Measurements from ENCODE around the gene PLXNC1.

Gene PLXNC1

DNA sequence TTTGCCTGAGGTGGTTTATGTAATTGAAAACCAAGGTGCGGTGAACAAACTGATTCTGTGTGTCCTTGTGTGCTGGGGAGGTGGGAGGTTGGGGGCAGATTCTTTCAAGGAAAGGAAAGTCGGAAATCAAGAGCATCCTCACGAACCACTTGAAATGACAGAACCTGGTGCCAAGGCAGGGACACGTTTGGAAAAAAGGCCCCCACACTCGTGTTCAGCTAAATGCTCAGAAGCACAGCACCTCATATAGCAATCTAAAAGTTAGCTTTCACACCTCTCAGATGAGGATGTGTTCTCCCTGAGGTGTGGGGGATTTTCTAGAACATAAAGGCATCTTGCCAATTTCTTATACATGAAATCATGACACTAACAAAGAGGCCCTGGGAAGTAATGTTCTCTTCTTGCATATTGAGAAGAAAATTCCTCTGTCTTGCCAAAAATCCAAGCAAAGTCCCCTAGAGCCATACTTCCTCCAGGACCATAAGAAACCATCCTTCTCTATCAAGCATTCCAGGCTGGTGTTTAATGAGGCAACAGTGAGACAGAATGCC, 119.6 kb downstream of the PLXNC1 start:
- DNase-seq, result no peak

DNA sequence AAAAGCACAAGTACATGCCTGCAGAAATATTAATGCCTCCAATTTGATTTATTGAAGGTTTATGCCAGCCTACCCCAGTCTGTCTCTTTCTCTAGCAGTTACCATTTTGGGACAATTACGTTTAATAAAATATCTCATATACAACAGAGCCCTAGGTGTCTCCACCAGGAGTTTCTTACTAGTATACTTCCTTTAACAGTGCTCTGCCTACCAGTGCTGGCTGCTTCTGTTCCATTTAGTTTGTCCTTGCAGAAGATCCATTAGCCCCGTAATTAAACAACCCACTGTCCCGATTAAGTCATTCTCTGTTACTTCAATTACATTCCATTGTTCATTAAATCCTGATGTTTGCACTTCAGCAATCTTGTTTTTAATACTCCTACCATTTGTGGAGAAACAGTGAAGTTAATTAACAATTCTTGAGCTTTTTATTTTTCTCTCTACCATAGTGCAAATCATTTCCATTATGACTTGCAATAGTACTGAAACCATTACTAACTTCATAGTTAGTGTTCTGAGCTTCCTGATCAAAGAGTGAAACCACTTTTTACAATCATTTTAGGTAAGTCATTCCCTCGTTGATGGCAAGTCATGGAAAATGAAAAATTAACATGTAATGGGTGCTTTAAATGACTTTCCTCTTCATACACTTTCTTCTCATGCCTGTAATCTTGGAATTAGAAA, 121.1 kb downstream of the PLXNC1 start:
- DNase-seq, result no peak

DNA sequence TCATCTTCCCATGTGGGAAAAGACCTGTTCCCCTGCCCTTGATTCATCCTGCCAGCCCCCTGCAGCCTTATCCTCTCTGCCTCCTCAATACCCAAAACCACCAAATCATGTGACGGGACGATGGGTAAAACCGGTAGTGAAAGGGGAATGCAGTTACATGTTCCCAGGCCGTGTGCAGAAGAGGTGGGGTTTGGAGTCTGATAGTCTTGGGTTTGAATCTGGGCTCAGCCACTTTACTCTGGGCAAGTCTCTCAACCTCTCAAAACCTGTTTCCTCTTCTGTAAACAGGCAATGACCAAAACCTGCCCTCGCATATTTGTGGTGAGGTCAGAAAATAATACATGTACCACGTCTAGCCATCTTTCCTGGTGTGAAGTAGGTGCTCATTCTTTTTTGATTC, 123.0 kb downstream of the PLXNC1 start:
- DNase-seq, result no peak

DNA sequence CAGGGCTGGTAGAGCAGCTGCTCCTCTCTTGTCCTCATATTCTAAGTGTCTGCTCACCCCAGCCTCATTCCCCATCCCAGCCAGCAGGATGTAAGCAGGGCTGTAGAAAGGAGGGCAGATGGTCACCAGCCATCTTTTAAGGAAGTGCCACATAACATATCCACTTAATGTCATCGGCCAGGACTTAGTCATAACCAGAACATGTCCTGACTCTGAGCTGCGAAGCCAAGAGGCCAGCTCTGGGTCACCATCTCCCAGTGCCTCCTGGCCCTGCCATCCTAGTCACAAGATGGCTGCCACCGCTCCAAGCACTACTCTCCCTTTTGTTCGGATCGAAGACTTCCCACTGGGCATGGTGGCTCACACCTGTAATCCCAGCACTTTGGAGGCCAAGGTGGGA, 123.9 kb downstream of the PLXNC1 start:
- DNase-seq, result no peak

DNA sequence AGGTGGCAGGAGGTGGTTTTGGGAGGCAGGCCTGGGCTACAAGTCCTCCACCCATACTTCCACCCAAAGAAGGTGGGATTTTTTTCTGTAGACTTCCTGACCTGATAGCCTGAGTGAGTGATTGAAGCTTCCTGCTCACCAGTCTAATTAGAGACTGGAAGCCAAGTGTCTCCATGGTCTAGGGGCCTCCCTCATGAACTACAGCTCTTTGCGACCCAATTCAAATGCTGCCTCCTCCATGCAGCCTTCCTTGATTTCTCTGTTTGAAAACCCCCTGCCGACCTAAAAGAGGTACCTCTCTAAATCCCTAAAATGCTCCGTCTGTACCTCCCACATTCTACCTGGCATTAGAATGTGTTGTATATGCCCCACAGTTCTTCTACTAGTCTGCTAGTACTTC, 124.9 kb downstream of the PLXNC1 start:
- DNase-seq, result no peak

GRCh38 chr12:94276725-94277124, 128.3 kb downstream of the PLXNC1 start:
- DNase-seq, result no peak

- DNase-seq, result no peak
These were observed 129.1 kb downstream of the PLXNC1 start for GRCh38 chr12:94277426-94278000.

DNA sequence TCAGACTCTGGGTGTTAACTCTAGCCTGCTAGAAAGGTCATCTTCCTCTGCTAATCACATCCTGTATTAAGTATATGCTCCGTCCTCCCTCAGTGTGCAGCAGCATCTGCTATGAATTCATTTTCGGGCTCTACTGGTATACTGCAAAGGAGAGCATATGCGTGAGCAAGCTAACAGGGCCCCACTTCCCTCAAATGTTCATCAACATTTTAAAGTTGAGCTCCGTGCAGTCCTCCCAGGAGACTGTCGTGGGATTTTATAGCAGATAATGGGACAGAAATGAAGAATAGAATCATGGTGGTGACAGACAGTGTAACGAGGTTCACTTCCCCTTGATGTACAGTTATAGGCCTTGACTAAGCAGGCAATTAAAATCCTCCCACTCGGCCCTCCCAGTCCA, 131.7 kb downstream of the PLXNC1 start:
- DNase-seq, result no peak

GRCh38 chr12:94282675-94283074, 134.3 kb downstream of the PLXNC1 start:
- no peak for DNase-seq

DNA sequence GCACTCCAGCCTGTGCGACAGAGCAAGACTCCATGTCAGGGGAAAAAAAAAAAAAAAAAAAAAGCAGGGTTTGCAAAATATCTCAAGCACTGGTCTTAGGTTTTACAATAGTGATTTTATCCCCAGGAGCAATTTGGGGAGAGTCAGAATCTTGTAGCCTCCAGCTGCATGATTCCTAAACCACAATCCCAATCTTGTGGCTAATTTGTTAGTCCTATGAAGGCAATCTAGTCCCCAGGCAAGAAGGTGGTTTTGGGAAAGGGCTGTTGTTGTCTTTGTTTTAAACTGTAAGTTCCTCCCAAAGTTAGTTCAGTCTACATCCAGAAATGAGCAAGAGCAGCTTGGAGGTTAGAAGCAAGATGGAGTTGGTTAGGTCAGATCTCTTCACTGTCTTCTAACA, 135.7 kb downstream of the PLXNC1 start:
- no peak for DNase-seq

GRCh38 chr12:94284859-94285258, 136.5 kb downstream of the PLXNC1 start:
- DNase-seq, result no peak

DNA sequence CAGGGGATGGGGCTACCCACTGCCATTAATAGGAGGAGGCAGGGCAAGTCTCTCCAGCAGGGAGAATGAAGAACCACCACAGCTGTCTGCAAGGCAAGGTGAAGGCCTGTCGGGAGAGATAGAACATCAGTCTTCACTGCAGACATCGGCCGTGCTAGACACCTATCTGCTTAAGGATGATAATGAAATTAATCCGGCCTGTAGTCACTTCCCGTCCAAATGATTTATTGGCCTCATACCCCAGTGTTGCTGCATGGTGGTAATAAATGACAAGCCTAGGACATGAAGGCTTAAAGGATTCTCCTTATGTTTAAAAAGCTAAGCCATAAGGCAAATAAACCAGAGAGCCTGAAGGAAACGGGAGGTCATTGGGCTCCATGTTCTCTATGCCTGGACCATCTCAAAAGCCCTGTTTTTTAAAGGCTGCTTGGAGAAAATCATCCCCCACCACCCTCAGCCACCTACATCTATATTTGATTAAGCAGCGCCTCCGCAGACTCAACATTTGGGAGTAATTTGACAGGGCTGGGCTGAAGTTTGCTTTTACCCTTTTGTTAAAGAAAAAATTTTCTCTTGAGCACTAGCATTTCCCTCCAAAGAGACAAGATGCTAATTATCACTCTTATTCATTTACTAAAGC, 137.7 kb downstream of the PLXNC1 start:
- DNase-seq, result no peak

DNA sequence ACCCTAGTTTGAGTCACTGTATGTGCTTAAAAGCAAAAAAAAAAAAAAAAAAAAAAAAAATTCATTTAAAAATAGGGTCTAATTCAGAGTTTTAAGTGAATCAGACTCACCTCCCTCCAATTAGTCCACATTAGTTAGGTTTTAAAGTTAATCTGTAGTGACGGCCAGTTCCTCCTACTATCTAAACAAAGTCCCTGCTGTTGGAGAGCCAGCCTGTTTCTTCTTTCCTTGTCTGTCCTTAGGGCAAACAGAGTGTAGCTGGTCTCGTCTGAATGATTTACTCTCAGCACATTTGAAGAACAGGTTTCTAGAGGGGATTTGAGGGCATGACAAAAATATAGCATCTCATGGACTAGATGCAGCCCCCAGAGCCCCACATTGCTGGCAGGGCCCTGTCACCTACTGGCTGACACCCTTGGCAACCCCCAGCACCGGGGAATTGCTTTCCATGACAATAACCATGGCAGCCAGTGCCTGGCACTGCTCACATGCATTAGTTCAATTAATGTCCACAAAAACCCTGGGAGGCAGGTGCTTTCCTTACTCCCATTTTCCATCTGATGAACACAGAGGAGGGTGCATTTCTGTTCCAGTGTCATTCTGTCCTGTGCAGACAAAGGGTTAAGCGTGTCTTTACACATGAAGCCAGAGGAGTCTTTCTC, 138.3 kb downstream of the PLXNC1 start:
- DNase-seq, result no peak

DNA sequence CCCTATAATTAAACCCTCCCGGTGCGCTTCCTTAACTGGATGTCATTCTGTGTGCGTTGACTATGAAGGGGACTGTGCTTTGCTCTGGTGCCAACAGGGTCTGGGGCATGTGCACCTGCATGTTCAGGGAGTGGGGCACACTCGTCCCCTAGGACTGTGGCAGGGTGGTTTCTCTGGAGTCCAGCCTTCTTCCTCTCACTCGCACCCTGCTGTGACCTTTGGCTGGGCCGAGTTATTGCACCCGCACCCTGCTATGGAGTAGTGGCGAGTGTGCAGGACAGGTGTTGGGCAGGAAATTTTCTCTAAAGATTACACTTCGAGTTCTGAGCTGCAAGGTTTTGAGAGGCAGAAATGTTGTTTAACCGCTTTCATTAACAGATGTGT, 138.9 kb downstream of the PLXNC1 start:
- DNase-seq, result no peak

- DNase-seq, result no peak
These were observed 141.3 kb downstream of the PLXNC1 start for GRCh38 chr12:94289461-94290312.

GRCh38 chr12:94290353-94290752, 142.0 kb downstream of the PLXNC1 start:
- DNase-seq, result no peak

DNA sequence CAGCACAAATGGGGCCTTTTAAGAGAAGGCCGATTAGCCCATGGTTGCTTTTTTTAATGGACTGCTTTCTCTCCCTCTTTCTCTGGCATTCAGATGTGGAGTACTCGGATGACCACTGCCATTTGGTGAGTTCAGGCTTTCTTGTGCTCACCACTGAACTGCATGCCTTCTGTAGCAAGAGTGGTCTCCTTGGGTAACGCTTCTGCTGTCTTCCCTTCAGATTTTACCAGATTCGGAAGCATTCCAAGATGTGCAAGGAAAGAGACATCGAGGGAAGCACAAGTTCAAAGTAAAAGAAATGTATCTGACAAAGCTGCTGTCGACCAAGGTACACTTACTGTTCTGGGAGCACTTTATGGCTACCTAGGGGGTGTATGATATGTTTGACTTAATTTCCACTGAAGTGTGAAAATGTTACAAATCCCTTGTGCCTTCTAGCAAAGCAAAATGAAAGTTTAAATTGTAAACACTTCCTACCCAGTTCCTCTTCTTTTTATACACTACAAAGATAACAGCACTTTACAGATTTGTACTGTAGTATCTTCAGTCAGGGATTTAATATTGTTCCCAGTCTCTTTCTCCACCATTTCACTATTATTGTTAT, 148.8 kb downstream of the PLXNC1 start:
- DNase-seq, result no peak

- no peak for DNase-seq
These were observed 149.6 kb downstream of the PLXNC1 start for GRCh38 chr12:94297876-94298505.

DNA sequence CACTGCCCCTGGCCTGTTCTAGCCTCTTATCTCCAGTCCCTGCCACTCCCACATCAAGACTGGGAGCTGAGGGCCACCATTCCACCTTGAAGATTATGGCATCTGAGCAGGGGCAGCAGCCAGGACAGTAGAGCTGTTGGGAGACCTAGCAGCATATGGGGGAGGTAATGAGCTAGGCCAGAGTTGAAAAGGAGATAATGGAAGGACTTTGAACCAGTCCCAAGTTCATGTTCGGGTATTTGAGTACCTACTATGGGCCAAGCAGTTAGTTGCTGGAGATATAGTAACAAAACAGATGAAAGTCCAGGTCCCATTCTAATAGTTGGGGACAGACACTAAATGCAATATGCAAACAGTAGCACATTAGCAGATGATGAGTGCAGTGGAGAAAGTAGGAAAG, 151.5 kb downstream of the PLXNC1 start:
- no peak for DNase-seq

GRCh38 chr12:94304012-94304411, 155.6 kb downstream of the PLXNC1 start:
- DNase-seq, result no peak

DNA sequence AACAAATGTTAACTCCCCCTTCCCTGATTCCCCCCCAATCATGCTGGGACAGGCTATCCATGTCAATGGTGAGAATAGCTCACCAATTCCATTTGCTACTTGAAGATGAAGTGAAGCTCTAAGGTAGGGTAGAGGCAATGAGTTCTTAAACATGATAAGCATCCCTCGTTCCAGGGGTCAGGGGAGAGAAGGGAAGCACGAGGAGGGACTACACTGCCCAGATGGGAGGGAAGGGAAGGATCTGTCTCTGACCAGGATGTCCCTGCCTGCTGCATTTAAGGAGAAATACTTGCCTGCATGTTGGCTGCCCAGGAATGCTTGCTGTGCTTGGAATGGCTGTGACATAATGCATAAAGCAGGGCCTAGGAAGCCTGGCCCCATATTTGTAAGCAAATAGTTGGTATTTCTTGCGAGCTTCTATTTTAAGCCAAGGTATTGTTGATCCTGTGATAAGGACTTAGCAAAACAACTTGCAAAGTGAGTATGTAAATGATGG, 156.2 kb downstream of the PLXNC1 start:
- no peak for DNase-seq

Data from NCI-H510A treated with DMSO at 0.1 percent for 48 hours (cell line).